ENCODE measurements around the gene ADAMTS12. TPM values are rescaled to one million over a fixed set of nuclear protein-coding genes. Genes with fewer than 3 reads are reported as not detected.

ADAMTS12 gene
- total RNA-seq, 1 donor from 2014 or later: 6.9 TPM

DNA sequence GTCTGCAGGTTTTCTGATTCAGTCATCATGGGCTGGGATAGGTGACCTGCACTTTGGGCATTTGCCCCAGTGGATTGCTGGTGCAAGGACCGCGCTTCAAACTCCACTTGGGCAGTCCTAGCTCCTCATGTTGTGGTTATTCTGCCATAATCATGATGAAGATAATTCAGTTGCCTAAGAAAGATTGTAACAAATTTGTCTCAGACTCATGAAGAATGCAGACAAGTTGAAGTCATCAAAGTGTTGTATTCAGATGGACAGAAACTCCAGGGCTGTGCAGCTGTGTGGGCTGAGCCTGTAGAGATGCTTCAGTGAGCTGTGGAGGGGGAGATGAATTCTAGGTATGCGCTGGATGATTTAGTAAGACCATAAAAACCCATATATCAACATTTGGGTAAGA, 412.5 kb downstream of the ADAMTS12 start:
- intact Hi-C loops (cut with DNase I): no loop called here
- DNase-seq (ENCODE audit: low spot score): no peak
- ATAC-seq: no peak

- no peak for DNase-seq (ENCODE audit: low spot score)
- intact Hi-C loops (cut with DNase I): no loop called here
- ATAC-seq: no peak
These were observed 414.0 kb downstream of the ADAMTS12 start for GRCh38 chr5:33477816-33478215.

GRCh38 chr5:33476992-33477391, 414.8 kb downstream of the ADAMTS12 start:
- ATAC-seq: no peak
- intact Hi-C loops (cut with DNase I): no loop called here
- no peak for DNase-seq (ENCODE audit: low spot score)

DNA sequence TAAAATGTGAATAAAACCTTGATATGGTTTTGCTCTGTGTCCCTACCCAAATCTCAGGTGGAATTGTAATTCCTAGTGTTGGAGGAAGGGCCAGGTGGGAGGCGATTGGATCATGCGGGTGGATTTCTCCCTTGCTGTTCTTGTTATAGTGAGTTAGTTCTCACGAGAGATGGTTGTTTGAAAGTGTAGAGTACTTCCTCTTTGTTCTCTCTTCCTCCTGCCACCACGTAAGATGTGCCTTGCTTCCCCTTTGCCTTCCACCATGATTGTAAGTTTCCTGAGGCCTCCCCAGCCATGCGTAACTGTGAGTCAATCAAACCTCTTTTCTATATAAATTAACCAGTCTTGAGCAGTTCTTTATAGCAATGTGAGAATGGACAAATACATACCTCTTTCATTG, 416.1 kb downstream of the ADAMTS12 start:
- intact Hi-C loops (cut with DNase I): no loop called here

DNA sequence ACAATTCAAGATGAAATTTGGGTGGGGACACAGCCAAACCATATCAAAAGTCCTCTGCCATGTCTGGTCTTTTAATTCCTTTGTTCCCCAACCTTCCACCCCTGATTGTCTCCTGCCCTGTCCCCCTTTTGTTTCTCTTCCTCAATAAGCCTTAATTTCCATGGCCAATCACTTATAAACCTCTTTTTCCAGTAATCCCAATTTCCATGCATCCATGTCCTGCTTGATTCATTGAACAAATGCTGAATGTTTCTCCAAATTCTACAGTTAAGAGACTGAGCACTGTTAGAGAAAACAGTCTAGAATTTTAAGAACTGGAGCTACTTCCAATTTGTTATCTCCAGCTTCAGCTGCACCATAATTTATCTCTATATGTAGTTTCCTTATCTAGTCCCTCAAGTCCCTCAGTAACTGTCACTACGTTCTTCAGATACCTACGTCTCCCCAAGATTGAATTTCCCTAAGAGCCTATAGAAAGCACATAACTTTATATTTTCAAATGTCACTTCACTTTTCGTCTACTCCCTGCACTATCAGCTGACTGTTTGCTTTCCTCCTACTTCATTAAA, 416.8 kb downstream of the ADAMTS12 start:
- DNase-seq (ENCODE audit: low spot score): no peak
- no peak for ATAC-seq
- intact Hi-C loops (cut with DNase I): no loop called here

More for the DNA sequence above, 416.1 kb downstream of the ADAMTS12 start:
- no peak for ATAC-seq
- no peak for DNase-seq (ENCODE audit: low spot score)

GRCh38 chr5:33474004-33474403, 417.8 kb downstream of the ADAMTS12 start:
- no peak for DNase-seq (ENCODE audit: low spot score)
- intact Hi-C loops (cut with DNase I): no loop called here
- ATAC-seq: no peak

Other genes starting within 250 kb of the ADAMTS12 start
- not detected for gene RXFP3, start 44.4 kb upstream of the ADAMTS12 start, total RNA-seq
- not detected for gene SLC45A2, start 92.7 kb upstream of the ADAMTS12 start, total RNA-seq
- 7.6 TPM for gene AMACR, start 116.1 kb upstream of the ADAMTS12 start, total RNA-seq
- gene C1QTNF3, start 151.2 kb upstream of the ADAMTS12 start, total RNA-seq: 11.7 TPM